ENCODE measurements around the gene TGDS.

DNA sequence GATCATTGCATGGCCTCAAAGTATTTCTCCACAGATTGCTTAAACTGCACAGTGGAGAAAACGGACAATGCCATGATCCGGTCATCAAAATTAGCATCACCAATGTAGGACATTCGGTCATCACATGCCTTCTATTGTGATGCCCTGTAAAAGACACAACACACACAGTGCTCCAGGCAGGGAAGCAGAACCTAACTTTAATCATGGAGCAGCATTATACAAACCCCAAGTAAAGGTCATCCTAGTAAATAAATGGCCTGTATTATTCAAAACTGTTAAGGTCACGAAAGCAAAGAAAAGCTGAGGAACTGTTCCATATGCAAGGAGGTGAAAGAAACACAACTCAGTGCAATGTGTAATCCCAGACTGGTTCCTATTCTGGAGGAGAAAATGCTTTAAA, 42.2 kb downstream of the TGDS start:
- TF ChIP-seq, protein P1, sequence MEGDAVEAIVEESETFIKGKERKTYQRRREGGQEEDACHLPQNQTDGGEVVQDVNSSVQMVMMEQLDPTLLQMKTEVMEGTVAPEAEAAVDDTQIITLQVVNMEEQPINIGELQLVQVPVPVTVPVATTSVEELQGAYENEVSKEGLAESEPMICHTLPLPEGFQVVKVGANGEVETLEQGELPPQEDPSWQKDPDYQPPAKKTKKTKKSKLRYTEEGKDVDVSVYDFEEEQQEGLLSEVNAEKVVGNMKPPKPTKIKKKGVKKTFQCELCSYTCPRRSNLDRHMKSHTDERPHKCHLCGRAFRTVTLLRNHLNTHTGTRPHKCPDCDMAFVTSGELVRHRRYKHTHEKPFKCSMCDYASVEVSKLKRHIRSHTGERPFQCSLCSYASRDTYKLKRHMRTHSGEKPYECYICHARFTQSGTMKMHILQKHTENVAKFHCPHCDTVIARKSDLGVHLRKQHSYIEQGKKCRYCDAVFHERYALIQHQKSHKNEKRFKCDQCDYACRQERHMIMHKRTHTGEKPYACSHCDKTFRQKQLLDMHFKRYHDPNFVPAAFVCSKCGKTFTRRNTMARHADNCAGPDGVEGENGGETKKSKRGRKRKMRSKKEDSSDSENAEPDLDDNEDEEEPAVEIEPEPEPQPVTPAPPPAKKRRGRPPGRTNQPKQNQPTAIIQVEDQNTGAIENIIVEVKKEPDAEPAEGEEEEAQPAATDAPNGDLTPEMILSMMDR (IDR thresholded peaks at IDR 0.05): no peak
- TF ChIP-seq POLR2A (IDR thresholded peaks at IDR 0.05): no peak

Measured in esophagus squamous epithelium (tissue), 4 donors.